ENCODE data around the gene SERGEF.

SERGEF gene

DNA sequence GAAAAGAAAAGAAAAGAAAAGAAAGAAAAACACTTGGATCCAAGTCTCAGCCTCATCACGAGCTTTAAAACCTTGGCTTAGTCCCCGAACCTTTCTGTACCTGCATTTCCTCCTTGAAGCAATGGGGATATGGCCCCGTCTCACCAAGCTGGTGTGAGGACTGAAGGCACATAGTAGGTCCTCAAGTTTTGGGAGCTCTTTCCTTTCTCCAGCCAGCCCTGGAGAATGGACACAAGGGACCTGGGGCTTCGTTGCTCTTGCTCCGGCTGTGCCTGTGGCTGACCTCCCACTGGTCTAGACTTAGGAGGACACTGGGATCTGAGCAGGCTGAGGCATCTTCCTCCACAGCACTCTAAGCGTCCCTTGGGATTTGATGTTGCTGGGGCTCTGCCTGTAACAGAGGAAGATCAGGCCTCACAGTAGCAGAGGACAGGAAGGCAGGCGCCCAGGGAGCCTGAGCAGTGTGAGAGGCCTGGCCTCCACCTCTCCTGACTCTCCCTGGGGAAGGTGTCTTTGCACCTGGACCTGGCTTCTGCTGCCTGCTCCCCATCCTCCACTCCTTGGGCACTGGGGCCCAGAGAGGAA, 245.5 kb downstream of the SERGEF start:
- TF ChIP-seq, protein P1, sequence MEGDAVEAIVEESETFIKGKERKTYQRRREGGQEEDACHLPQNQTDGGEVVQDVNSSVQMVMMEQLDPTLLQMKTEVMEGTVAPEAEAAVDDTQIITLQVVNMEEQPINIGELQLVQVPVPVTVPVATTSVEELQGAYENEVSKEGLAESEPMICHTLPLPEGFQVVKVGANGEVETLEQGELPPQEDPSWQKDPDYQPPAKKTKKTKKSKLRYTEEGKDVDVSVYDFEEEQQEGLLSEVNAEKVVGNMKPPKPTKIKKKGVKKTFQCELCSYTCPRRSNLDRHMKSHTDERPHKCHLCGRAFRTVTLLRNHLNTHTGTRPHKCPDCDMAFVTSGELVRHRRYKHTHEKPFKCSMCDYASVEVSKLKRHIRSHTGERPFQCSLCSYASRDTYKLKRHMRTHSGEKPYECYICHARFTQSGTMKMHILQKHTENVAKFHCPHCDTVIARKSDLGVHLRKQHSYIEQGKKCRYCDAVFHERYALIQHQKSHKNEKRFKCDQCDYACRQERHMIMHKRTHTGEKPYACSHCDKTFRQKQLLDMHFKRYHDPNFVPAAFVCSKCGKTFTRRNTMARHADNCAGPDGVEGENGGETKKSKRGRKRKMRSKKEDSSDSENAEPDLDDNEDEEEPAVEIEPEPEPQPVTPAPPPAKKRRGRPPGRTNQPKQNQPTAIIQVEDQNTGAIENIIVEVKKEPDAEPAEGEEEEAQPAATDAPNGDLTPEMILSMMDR (IDR thresholded peaks at IDR 0.05; ENCODE audit: low read depth, low read length), result no peak
- H3K4me3 ChIP-seq (ENCODE audit: low read depth, low read length), result no peak overlapping the region

DNA sequence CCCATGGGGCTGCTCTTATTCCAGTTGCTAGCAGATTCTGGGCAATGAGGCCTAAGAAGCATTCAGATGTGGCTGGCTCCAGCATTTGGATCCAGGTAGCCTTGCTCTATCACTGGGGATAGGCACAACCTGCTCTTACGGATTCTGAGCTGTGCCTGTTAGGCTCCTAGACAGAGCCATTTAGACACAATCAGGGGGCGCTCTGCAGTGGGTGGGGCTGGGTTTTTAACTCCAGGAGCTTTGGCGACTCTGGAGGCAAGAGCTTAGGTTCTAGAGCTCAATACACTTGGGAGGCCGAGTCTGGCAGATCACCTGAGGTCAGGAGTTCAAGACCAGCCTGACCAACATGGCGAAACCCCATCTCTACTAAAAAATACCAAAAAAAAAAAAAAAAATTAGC, 246.3 kb downstream of the SERGEF start:
- no peak overlapping the region for H3K4me3 ChIP-seq (ENCODE audit: low read depth, low read length)
- TF ChIP-seq, protein P1 (IDR thresholded peaks at IDR 0.05; ENCODE audit: low read depth, low read length), result no peak

DNA sequence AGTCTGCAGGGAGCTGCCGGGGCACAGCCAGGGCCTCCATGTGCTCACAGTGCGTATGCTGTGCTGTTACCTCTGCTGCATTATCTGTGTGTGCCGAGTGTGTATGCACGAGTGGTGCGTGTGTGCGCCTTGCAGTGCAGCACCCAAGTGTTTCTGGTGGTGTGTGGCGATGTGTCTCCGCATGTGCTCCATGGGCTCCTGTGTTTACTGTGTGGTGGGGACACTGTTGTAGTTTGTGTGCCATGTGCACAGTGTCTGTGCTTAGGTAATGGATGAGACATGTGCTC, 246.8 kb downstream of the SERGEF start:
- TF ChIP-seq, protein P1 (IDR thresholded peaks at IDR 0.05; ENCODE audit: low read depth, low read length), result no peak
- no peak overlapping the region for H3K4me3 ChIP-seq (ENCODE audit: low read depth, low read length)

DNA sequence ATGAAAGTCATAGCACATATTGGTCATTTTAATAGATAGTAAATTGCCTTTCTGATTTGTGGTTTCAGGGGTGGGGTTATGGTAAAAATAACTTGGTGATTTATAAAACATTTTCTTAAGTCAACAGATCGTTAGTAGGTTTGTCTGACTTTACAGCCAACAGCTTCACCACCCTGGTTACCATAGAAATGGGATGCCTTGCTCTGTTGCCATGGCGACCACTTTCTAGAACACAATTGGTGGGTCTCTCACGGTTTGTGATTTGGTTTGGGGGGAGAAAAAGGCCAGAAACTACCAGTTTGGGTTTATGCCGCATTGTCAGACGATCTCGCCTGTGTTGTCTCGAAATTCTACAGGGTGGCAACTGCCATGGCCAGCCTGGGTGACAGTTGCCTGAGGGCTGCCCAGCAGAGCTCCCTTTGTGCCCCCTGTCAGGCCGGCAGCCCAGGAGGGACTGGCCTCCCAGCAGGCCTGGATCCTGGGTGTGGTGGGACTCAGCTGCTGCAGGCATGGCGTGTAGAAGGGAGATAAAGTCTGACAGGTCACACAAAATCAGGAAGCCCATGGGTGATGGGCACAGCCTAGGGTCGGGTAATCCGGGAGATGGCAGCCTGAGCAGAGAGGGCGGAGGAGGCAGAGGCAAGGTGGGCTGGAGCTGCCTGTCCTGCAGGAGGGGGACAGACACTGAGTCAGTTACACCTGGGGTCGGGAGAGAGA, 247.3 kb downstream of the SERGEF start:
- no peak overlapping the region for H3K4me3 ChIP-seq (ENCODE audit: low read depth, low read length)

DNA sequence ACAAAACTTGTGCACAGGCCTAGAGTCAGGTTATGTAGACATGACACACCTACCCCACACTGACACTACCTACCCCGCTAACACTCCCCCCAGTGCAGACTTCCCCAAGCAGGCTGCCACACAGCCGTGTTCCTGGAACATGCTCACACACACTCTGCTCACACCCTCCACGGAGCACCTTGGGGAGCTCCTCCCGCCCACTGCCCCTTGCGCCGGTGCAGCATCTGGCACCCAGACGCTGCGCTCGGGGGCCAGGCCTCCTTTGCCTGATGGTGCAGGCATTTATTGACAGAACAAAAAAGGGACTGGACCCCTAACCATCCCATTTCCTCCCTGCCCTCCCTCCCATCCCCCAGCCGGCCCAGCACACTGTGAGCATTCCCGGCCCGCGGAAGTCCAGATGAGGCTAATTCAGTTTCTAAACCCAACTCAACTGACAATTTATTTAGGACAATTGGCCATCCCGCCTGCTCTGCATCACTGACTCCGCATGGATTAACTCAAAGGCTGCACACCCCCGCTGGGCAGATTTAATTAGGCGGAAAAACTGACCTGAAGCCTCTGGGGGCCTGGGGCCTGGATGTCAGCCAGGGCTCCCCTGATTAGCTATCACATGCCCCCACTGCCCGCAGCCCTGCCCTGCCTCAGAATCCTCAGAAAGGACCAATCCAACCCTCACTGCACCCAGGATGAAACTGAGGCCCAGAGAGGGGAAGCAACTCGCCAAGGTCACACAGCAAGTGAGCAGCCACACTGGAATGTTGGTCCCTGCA, 248.2 kb downstream of the SERGEF start:
- TF ChIP-seq, protein P1 (IDR thresholded peaks at IDR 0.05; ENCODE audit: low read depth, low read length), result no peak

More for the DNA sequence above, 247.3 kb downstream of the SERGEF start:
- TF ChIP-seq, protein P1 (IDR thresholded peaks at IDR 0.05; ENCODE audit: low read depth, low read length), result no peak

DNA sequence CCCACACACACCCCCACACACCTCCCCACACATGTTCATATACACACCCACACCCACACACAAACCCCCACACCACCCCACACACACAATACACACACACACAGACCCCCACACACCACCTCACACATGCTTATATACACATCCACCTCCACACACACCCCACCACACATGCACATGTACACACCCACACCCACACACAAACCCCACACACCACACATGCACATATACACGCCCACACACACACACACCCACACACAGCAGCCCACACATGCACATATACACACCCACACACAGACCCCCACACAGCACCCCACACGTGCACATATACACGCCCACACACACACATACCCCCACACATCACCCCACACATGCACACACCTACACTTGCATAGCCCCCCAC, 249.1 kb downstream of the SERGEF start:
- no peak overlapping the region for H3K4me3 ChIP-seq (ENCODE audit: low read depth, low read length)
- TF ChIP-seq, protein P1 (IDR thresholded peaks at IDR 0.05; ENCODE audit: low read depth, low read length), result no peak

More for the DNA sequence above, 248.2 kb downstream of the SERGEF start:
- no peak overlapping the region for H3K4me3 ChIP-seq (ENCODE audit: low read depth, low read length)

DNA sequence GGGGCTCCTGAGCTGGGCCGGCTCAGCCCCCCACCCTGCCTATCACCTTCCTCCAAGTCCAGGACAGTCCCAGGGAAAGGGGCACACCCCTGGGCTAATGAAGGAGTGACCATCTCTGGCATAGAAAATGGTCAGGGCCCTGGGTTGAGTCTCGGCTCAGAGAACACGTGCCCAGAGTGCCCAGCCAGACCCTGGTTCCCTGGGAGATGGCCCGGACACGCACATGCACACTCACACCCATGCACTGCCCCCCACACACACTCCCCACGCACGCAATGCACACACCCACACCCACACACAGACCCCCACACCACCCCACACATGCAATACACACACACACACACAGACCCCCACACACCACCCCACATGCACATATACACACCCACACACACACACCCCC, 249.6 kb downstream of the SERGEF start:
- TF ChIP-seq, protein P1 (IDR thresholded peaks at IDR 0.05; ENCODE audit: low read depth, low read length), result no peak
- H3K4me3 ChIP-seq (ENCODE audit: low read depth, low read length), result no peak overlapping the region

Data from WI38 (cell line).